Psoas muscle (tissue), 8 donors: ENCODE data around the gene NCS1. TPM values are rescaled to one million over a fixed set of nuclear protein-coding genes. Genes with fewer than 3 reads are reported as not detected.

ENCODE experiments used
- ATAC-seq, 4 donors: fragments of 200-7000 bp; cut with Tn5 transposase; one replicate each; pipeline ENCODE4 v1.9.1; 2020; ENCODE audit warnings: moderate library complexity in 3 of 4, mild to moderate bottlenecking in 2 of 4
- DNase-seq, 2 donors: peaks; one replicate each; pipeline ENCODE4 v3.0.0-alpha.2; 2020
- H3K27ac ChIP-seq: fragments of 200-600 bp; one replicate; pipeline ENCODE4 v1.8.0; 2022
- H3K27me3 ChIP-seq, 3 donors: fragments of 200-600 bp in 1 of 3; one replicate each; pipeline versions ENCODE4 v1.6.1 to v1.8.0; 2013 to 2022; ENCODE audit warnings: low read length in 2 of 3, mild to moderate bottlenecking in 2 of 3, moderate library complexity in 1 of 3; ENCODE audit not compliant: insufficient read depth in 3 of 3
- H3K36me3 ChIP-seq, 2 donors: fragments of 200-600 bp in 1 of 2; one replicate each; pipeline versions ENCODE4 v1.6.1 to v1.8.0; 2013 to 2022; ENCODE audit warnings: low read depth in 1 of 2, mild to moderate bottlenecking in 1 of 2, moderate library complexity in 1 of 2; ENCODE audit not compliant: insufficient read depth in 1 of 2
- H3K4me1 ChIP-seq: fragments of 200-600 bp; one replicate; pipeline ENCODE4 v1.8.0; 2022
- H3K4me3 ChIP-seq: fragments of 200-600 bp; one replicate; pipeline ENCODE4 v1.8.0; 2022; ENCODE audit warnings: mild to moderate bottlenecking
- H3K9me3 ChIP-seq: fragments of 200-600 bp; one replicate; pipeline ENCODE4 v1.8.0; 2022
- WGBS, 3 donors: extraction: QIAGEN DNeasy Blood & Tissue Kit; methylation state at CpG; one replicate each; pipeline versions ENCODE4 v1.1.6 to v1.1.7; 2013; 5-methylcytosine and 5-hydroxymethylcytosine counted together
- intact Hi-C, 2 donors: fragments of 100-400 bp; cut with DNase I; formaldehyde crosslinking; loops; one replicate each; pipeline versions ENCODE4 v1.11.0 to v1.14.2; 2022
- polyA plus RNA-seq, 3 donors: library from polyadenylated mRNA; stranded (reverse); fragments of 200-250 nt; gene quantifications; one replicate each; pipeline ENCODE4 v1.2.3, GENCODE V29; 2013
- total RNA-seq, 4 donors: library from RNA; stranded (reverse); fragmentation: NEBNext Ultra II Directional in 2 of 4; extraction: Animal tissue kit (Norgen Biotek cat#: 25700) in 2 of 4; gene quantifications; one replicate each; pipeline versions ENCODE4 v1.2.1 to v1.2.4, GENCODE V29; 2021 to 2023
- TF ChIP-seq, protein P1 (sequence below): fragments of 200-600 bp; IDR thresholded peaks from one replicate; pipeline ENCODE4 v1.8.0; 2022; ENCODE audit warnings: antibody characterized with exemption
- donor health status: healthy with polysubstance abuse.
- donor health status: DM: no; HTN: no; CAD: no; lungs with moderate emphysema.
- donor health status: Bipolar disorder and iron deficiency.
- donor health status: healthy.
- donor health status: DM: yes; HTN: yes; CAD: no.
- donor health status: DM: no; HTN: no; CAD: no.
- donor health status: DM: no; HTN: no; CAD: no.
- donor health status: DM: yes; HTN: yes; CAD: no.

Gene NCS1
- total and polyA plus RNA-seq, 7 donors = 2.9 to 7.5 (median 3.8) TPM

GRCh38 chr9:130204341-130204740, 32.1 kb downstream of the NCS1 start:
- no peak for DNase-seq
- no peak overlapping the region for H3K27ac ChIP-seq
- no peaks in the 10 kb centered on the region for H3K4me1 ChIP-seq
- no peaks in the 10 kb centered on the region for H3K36me3 ChIP-seq
- no peak for ATAC-seq
- intact Hi-C loops = no loop called here
- no peaks in the 10 kb centered on the region for H3K9me3 ChIP-seq
- WGBS, 3 donors = 92 to 98% (median 95%) methylated on average over 5 of the region's 5 CpGs
- H3K4me3 ChIP-seq = no peak overlapping the region
- no peaks in the 10 kb centered on the region for H3K27me3 ChIP-seq
- TF ChIP-seq, protein P1, sequence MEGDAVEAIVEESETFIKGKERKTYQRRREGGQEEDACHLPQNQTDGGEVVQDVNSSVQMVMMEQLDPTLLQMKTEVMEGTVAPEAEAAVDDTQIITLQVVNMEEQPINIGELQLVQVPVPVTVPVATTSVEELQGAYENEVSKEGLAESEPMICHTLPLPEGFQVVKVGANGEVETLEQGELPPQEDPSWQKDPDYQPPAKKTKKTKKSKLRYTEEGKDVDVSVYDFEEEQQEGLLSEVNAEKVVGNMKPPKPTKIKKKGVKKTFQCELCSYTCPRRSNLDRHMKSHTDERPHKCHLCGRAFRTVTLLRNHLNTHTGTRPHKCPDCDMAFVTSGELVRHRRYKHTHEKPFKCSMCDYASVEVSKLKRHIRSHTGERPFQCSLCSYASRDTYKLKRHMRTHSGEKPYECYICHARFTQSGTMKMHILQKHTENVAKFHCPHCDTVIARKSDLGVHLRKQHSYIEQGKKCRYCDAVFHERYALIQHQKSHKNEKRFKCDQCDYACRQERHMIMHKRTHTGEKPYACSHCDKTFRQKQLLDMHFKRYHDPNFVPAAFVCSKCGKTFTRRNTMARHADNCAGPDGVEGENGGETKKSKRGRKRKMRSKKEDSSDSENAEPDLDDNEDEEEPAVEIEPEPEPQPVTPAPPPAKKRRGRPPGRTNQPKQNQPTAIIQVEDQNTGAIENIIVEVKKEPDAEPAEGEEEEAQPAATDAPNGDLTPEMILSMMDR = no peak

DNA sequence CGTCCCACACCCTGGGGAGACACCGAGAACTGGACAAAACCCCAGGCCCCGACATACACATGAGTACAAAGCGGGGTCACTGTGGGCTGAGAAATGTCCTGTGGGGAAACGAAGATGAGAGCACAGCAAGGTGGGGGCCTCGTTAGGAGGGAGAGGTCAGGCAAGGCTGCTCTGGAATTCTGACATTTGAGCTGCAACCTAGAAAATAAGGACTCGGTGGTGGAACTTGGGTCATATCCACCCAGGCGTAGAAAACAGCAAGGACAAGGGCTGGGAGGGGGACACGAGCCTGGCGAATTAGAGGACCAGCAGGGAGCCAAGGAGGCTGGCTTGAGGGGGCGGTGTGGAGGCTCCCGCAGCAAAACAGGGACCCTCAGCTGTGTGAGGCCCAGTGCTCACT, 32.8 kb downstream of the NCS1 start:
- H3K36me3 ChIP-seq = no peaks in the 10 kb centered on the region
- DNase-seq (no peak), ATAC-seq (no peak)
- no peak overlapping the region for H3K4me3 ChIP-seq
- TF ChIP-seq, protein P1 = no peak
- no peaks in the 10 kb centered on the region for H3K4me1 ChIP-seq
- no peak overlapping the region for H3K27ac ChIP-seq
- H3K27me3 ChIP-seq = no peaks in the 10 kb centered on the region
- 81 to 83% (median 82%) methylated on average over 12 of the region's 12 CpGs for WGBS, 3 donors
- H3K9me3 ChIP-seq = no peaks in the 10 kb centered on the region
- intact Hi-C loops = no loop called here

GRCh38 chr9:130205912-130206311, 33.7 kb downstream of the NCS1 start:
- H3K36me3 ChIP-seq = no peaks in the 10 kb centered on the region
- TF ChIP-seq, protein P1 = no peak
- H3K9me3 ChIP-seq = no peaks in the 10 kb centered on the region
- no peak for DNase-seq
- no peak overlapping the region for H3K27ac ChIP-seq
- H3K27me3 ChIP-seq = no peaks in the 10 kb centered on the region
- H3K4me3 ChIP-seq = no peak overlapping the region
- no peak for ATAC-seq
- intact Hi-C loops = no loop called here
- no peaks in the 10 kb centered on the region for H3K4me1 ChIP-seq
- WGBS, 3 donors = 85 to 91% (median 89%) methylated on average over 5 of the region's 5 CpGs

DNA sequence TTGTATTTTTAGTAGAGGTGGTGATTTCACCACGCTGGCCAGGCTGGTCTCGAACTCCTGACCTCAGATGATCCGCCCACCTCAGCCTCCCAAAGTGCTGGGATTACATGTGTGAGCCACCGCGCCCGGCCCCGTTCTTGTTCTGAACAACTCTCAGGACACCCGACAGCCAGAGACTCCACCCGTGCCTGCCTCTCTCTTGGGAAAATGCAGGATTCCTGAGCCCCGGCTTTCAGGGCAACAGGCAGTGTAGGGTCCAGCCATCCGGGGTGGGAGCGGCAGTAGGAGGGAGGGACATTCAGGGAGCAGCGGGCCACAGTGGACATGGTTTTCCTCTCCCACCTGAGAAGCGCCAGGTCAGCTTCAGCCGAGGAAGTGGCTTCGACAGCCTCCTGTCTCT, 34.4 kb downstream of the NCS1 start:
- Histone ChIP-seq H3K9me3 (no peaks in the 10 kb centered on the region), H3K27me3 (no peaks in the 10 kb centered on the region), H3K4me1 (no peaks in the 10 kb centered on the region), H3K4me3 (no peak overlapping the region), H3K36me3 (no peaks in the 10 kb centered on the region), H3K27ac (no peak overlapping the region)
- intact Hi-C loops = no loop called here
- WGBS, 3 donors = 91 to 93% (median 92%) methylated on average over 15 to 16 of the region's 16 CpGs
- TF ChIP-seq, protein P1 = no peak
- DNase-seq = no peak
- no peak for ATAC-seq

GRCh38 chr9:130207241-130207992, 35.2 kb downstream of the NCS1 start:
- Histone ChIP-seq H3K36me3 (no peaks in the 10 kb centered on the region), H3K4me3 (no peak overlapping the region), H3K9me3 (no peaks in the 10 kb centered on the region), H3K27me3 (no peaks in the 10 kb centered on the region), H3K4me1 (no peaks in the 10 kb centered on the region), H3K27ac (no peak overlapping the region)
- intact Hi-C loops = no loop called here
- no peak for ATAC-seq
- TF ChIP-seq, protein P1 = no peak
- no peak for DNase-seq
- WGBS, 3 donors = 66 to 79% (median 67%) methylated on average over 17 of the region's 17 CpGs
